Kidney (tissue), 14 donors: ENCODE results near the gene GAS7. TPM values are rescaled to one million over a fixed set of nuclear protein-coding genes. Genes with fewer than 3 reads are reported as not detected.

Experiments
- DNase-seq, 5 donors: peaks; one replicate each; pipeline ENCODE4 v3.0.0-alpha.2; 2013 to 2020
- FAIRE-seq: peaks from 2 replicates; lab custom pipeline; 2012; peaks lifted over from hg19 to GRCh38; lab: Jason Lieb, UNC
- H3K27ac ChIP-seq, 2 donors: one replicate each; pipeline ENCODE4 v1.7.0; 2013; ENCODE audit warnings: low read depth in 2 of 2, low read length in 2 of 2, inconsistent platforms in 1 of 2
- H3K27me3 ChIP-seq: one replicate; pipeline ENCODE4 v1.7.1; 2013; ENCODE audit warnings: low read length, inconsistent platforms; ENCODE audit not compliant: control insufficient read depth, insufficient read depth
- H3K36me3 ChIP-seq, 3 donors: one replicate each; pipeline versions ENCODE4 v1.7.0 to v1.7.1; 2013; ENCODE audit warnings: low read length in 3 of 3, control low read depth in 1 of 3, inconsistent platforms in 1 of 3; ENCODE audit not compliant: insufficient read depth in 3 of 3, control insufficient read depth in 2 of 3
- H3K4me1 ChIP-seq, 3 donors: one replicate each; pipeline versions ENCODE4 v1.7.0 to v1.7.1; 2013; ENCODE audit warnings: low read length in 3 of 3, inconsistent platforms in 1 of 3, low read depth in 1 of 3; ENCODE audit not compliant: control insufficient read depth in 2 of 3, insufficient read depth in 2 of 3
- H3K4me3 ChIP-seq, 3 donors: one replicate each; pipeline versions ENCODE4 v1.7.0 to v1.8.1; 2013; ENCODE audit warnings: low read length in 3 of 3, control low read depth in 1 of 3, inconsistent platforms in 1 of 3
- H3K9ac ChIP-seq, 3 donors: one replicate each; pipeline versions ENCODE4 v1.7.0 to v1.7.1; 2013; ENCODE audit warnings: low read length in 3 of 3, control low read depth in 1 of 3, inconsistent platforms in 1 of 3
- H3K9me3 ChIP-seq, 3 donors: one replicate each; pipeline versions ENCODE4 v1.7.0 to v1.7.1; 2013; ENCODE audit warnings: low read length in 3 of 3, control low read depth in 1 of 3, inconsistent platforms in 1 of 3; ENCODE audit not compliant: control insufficient read depth in 2 of 3, insufficient read depth in 1 of 3
- intact Hi-C: fragments of 100-400 bp; cut with DNase I; formaldehyde crosslinking; loops from one replicate; pipeline ENCODE4 v1.11.1; 2022
- polyA plus RNA-seq: library from polyadenylated mRNA; stranded (reverse); fragments of 350-450 nt; fragmentation: Illumina TruSeq; extraction: RNeasy Lipid Tissue Mini Kit (QIAGEN cat#74804); gene quantifications from one replicate; pipeline ENCODE4 v1.2.3, GENCODE V29; 2014; ENCODE audit warnings: low read depth, low replicate concordance; ENCODE audit not compliant: insufficient read depth
- total RNA-seq: library from RNA; stranded (reverse); fragmentation: NEBNext Ultra II Directional; extraction: Animal tissue kit (Norgen Biotek cat#: 25700); gene quantifications from one replicate; pipeline ENCODE4 v1.2.1, GENCODE V29; 2021
- TF ChIP-seq, protein P1 (sequence below): IDR thresholded peaks from 3 replicates; pipeline ENCODE4 v1.5.1; 2012; ENCODE audit warnings: mild to moderate bottlenecking, moderate library complexity, borderline replicate concordance; ENCODE audit not compliant: insufficient read depth; ENCODE audit errors: extremely low read depth
- donor health status: control.
- donor health status: control.
- donor health status: control.
- donor health status: control.
- donor health status: control.
- donor health status: DM: yes; HTN: yes; CAD: no.
- donor health status: Normal renal cell carcinoma (clear cell type).

Gene GAS7
- total and polyA plus RNA-seq, 2 donors from 2014 or later = 1.1 to 20.5 TPM

GRCh38 chr17:9911089-9911488, 287.3 kb downstream of the GAS7 start:
- no peak overlapping the region for H3K9ac ChIP-seq
- no peaks in the 10 kb centered on the region for H3K4me1 ChIP-seq
- H3K36me3 ChIP-seq = no peaks in the 10 kb centered on the region
- H3K27me3 ChIP-seq = no peaks in the 10 kb centered on the region
- no peak overlapping the region for H3K4me3 ChIP-seq
- intact Hi-C loops = no loop called here
- FAIRE-seq = no peak
- no peak overlapping the region for H3K27ac ChIP-seq
- no peak for DNase-seq
- TF ChIP-seq, protein P1, sequence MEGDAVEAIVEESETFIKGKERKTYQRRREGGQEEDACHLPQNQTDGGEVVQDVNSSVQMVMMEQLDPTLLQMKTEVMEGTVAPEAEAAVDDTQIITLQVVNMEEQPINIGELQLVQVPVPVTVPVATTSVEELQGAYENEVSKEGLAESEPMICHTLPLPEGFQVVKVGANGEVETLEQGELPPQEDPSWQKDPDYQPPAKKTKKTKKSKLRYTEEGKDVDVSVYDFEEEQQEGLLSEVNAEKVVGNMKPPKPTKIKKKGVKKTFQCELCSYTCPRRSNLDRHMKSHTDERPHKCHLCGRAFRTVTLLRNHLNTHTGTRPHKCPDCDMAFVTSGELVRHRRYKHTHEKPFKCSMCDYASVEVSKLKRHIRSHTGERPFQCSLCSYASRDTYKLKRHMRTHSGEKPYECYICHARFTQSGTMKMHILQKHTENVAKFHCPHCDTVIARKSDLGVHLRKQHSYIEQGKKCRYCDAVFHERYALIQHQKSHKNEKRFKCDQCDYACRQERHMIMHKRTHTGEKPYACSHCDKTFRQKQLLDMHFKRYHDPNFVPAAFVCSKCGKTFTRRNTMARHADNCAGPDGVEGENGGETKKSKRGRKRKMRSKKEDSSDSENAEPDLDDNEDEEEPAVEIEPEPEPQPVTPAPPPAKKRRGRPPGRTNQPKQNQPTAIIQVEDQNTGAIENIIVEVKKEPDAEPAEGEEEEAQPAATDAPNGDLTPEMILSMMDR = no peak
- H3K9me3 ChIP-seq = no peaks in the 10 kb centered on the region

DNA sequence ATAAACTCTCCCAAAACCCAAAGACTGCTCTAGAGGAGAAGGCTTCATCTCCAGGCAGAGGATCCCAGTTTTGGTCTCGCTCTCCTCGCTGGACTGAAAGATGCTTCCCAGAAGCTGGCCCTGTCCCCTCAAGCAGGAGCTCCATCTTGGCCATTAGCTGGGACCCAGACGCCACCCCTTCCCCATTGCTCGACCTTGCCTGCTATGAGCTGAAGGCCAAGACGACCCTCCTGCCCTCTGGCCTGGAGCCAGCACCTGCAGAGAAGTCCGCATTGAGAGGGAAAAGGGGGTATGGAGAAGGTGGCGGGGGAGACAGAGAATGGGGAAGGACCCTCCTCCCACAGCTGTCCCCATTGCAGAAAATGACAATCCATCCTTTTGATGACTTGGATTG, 289.8 kb downstream of the GAS7 start:
- H3K9me3 ChIP-seq = no peaks in the 10 kb centered on the region
- H3K36me3 ChIP-seq = no peaks in the 10 kb centered on the region
- FAIRE-seq = no peak
- TF ChIP-seq, protein P1 = no peak
- H3K27me3 ChIP-seq = no peaks in the 10 kb centered on the region
- no peak for DNase-seq
- H3K27ac ChIP-seq = no peak overlapping the region
- H3K9ac ChIP-seq = no peak overlapping the region
- H3K4me3 ChIP-seq = no peak overlapping the region
- no peaks in the 10 kb centered on the region for H3K4me1 ChIP-seq
- intact Hi-C loops = no loop called here

DNA sequence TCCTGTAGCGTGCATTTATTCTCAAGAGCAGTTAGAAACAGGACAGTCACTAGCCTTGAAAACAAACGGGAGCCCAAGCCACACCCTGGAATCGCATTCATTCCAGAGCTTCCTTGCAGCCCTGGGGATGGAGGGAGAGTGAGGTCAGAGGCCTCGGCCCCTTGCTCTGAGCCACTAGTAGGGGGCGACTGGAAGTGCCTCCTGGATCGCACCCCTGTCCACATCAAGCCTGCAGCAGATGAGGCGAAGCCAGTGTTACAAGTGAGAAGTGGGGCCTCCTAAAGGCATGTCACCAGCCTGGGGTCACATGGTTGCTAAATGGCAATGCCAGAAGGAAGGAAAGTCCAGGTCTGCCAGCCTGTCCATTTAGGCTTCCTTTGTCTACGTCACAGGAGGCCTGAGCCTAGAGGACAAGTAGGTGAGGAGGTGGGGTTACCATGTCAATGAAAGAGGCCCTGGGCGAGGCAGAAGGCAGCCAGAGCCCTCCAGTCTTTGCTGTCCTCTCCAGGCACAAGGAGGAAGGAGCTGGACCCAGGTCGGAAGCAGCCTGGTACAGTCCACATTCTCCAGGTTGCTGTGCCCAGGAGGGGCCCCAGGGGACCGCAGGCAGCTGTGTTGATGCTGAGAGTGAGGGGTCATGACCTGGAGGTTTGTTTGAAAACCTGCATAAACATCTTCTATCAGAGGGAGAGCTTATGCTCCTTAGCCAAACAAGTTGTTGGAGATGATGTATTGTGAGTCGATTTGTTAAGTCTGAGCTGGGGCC, 290.3 kb downstream of the GAS7 start:
- intact Hi-C loops = no loop called here
- DNase-seq (peak in 2 of 5 donors; percentile 17 to 49), FAIRE-seq (no peak)
- H3K9me3 ChIP-seq = no peaks in the 10 kb centered on the region
- no peaks in the 10 kb centered on the region for H3K4me1 ChIP-seq
- no peaks in the 10 kb centered on the region for H3K27me3 ChIP-seq
- H3K9ac ChIP-seq = no peak overlapping the region
- no peak overlapping the region for H3K27ac ChIP-seq
- TF ChIP-seq, protein P1 = no peak
- no peaks in the 10 kb centered on the region for H3K36me3 ChIP-seq
- H3K4me3 ChIP-seq = no peak overlapping the region
